Measurements from ENCODE around the gene CENPQ.

- TF ChIP-seq POLR2A (IDR thresholded peaks at IDR 0.05) (no peak), CTCF (IDR thresholded peaks at IDR 0.05) (no peak), EP300 (IDR thresholded peaks at IDR 0.05) (no peak)
Observed at GRCh38 chr6:49541210-49541724, 78.1 kb downstream of the CENPQ start.
